CD4-positive, alpha-beta T cell (primary cell): ENCODE data around the gene GSG1L. TPM values are rescaled to one million over a fixed set of nuclear protein-coding genes. Genes with fewer than 3 reads are reported as not detected.

Experiments used
- ATAC-seq: fragments of 200-7000 bp; cut with Tn5 transposase; one replicate; pipeline ENCODE4 v1.10.0; 2022; ENCODE audit warnings: mild to moderate bottlenecking; ENCODE audit not compliant: poor library complexity
- CTCF ChIA-PET: fragments of 350-600 bp; sonication (Branson Sonifier 250); formaldehyde crosslinking; loops from one replicate; lab custom pipeline; 2021; ENCODE audit warnings: antibody characterized with exemption, inconsistent platforms; lab: Charles Lee
- POLR2A ChIA-PET: fragments of 350-600 bp; sonication (Branson Sonifier 250); formaldehyde crosslinking; loops from one replicate; lab custom pipeline; 2021; ENCODE audit warnings: antibody characterized with exemption, inconsistent platforms; lab: Charles Lee
- DNase-seq, 14 experiments: peaks; one replicate each; pipeline ENCODE4 v3.0.0-alpha.2; 2013 to 2020; ENCODE audit warnings: mixed read lengths in 2 of 14
- H3K27ac ChIP-seq, 2 donors: one replicate each; pipeline versions ENCODE4 v1.5.1 to v1.7.0; 2013; ENCODE audit warnings: low read length in 2 of 2, low read depth in 1 of 2, mild to moderate bottlenecking in 1 of 2
- H3K27me3 ChIP-seq, 2 experiments: 1 replicate in 1 of 2; 2 replicates in 1 of 2; pipeline versions ENCODE4 v1.6.1 to v1.7.0; 2013; ENCODE audit warnings: low read length in 2 of 2, control low read depth in 1 of 2, mild to moderate bottlenecking in 1 of 2, moderate library complexity in 1 of 2; ENCODE audit not compliant: insufficient read depth in 2 of 2, control insufficient read depth in 1 of 2
- H3K36me3 ChIP-seq: one replicate; pipeline ENCODE4 v1.6.1; 2013; ENCODE audit warnings: low read length, control low read depth; ENCODE audit not compliant: insufficient read depth
- H3K4me1 ChIP-seq: one replicate; pipeline ENCODE4 v1.6.1; 2013; ENCODE audit warnings: low read length, control low read depth; ENCODE audit not compliant: insufficient read depth
- H3K4me3 ChIP-seq: one replicate; pipeline ENCODE4 v1.5.1; 2013; ENCODE audit warnings: mild to moderate bottlenecking, low read length, moderate library complexity
- H3K9me3 ChIP-seq, 2 experiments: 1 replicate in 1 of 2; 2 replicates in 1 of 2; pipeline versions ENCODE4 v1.6.1 to v1.7.0; 2013; ENCODE audit warnings: low read length in 2 of 2, mild to moderate bottlenecking in 2 of 2, control low read depth in 1 of 2, moderate library complexity in 1 of 2; ENCODE audit not compliant: control insufficient read depth in 1 of 2, insufficient read depth in 1 of 2
- H3K27ac Mint-ChIP-seq: one replicate; pipeline ENCODE4 v1.8.0; 2020; ENCODE audit warnings: mixed read lengths
- H3K27me3 Mint-ChIP-seq: one replicate; pipeline ENCODE4 v1.8.0; 2021; ENCODE audit warnings: mixed read lengths
- H3K36me3 Mint-ChIP-seq: one replicate; pipeline ENCODE4 v1.8.0; 2021; ENCODE audit warnings: low read depth, mixed read lengths
- H3K4me1 Mint-ChIP-seq: one replicate; pipeline ENCODE4 v1.8.0; 2021; ENCODE audit warnings: low read depth, mixed read lengths
- H3K4me3 Mint-ChIP-seq: one replicate; pipeline ENCODE4 v1.8.0; 2020; ENCODE audit warnings: mild to moderate bottlenecking, mixed read lengths
- H3K9me3 Mint-ChIP-seq: one replicate; pipeline ENCODE4 v1.8.0; 2020; ENCODE audit warnings: mixed read lengths
- intact Hi-C, 2 experiments: fragments of 100-400 bp; cut with DNase I in 1 of 2; cut with micrococcal nuclease in 1 of 2; formaldehyde crosslinking; loops; one replicate each; pipeline versions ENCODE4 v1.15.1 to v1.9.0; 2023 to 2025; cut with DNase I, micrococcal nuclease
- total RNA-seq, 174 experiments: library from RNA in 2 of 174; stranded (reverse) in 2 of 174; gene quantifications; one replicate each; pipeline ENCODE4 v1.2.3 and lab custom pipeline; 2021 to 2026
- TF ChIP-seq, protein P1 (sequence below): fragments of 200-600 bp; IDR thresholded peaks from one replicate; pipeline ENCODE4 v1.8.0; 2022; ENCODE audit warnings: antibody characterized with exemption, mild to moderate bottlenecking

Gene GSG1L
- total RNA-seq, 2 experiments from 2014 or later: not detected

GRCh38 chr16:28087140-28087660 lies 23.7 kb upstream of the GSG1L start:
- Histone ChIP-seq H3K27me3 (no peaks in the 10 kb centered on the region), H3K4me1 (no peaks in the 10 kb centered on the region), H3K9me3 (no peaks in the 10 kb centered on the region), H3K4me3 (no peak overlapping the region), H3K36me3 (no peaks in the 10 kb centered on the region), H3K27ac (no peak overlapping the region)
- Mint-ChIP-seq H3K36me3 (no peaks in the 10 kb centered on the region), H3K9me3 (no peaks in the 10 kb centered on the region), H3K27me3 (no peaks in the 10 kb centered on the region), H3K4me3 (no peak overlapping the region), H3K27ac (no peak overlapping the region), H3K4me1 (peaks cover 4% of the 10 kb centered on the region)
- ATAC-seq (no peak), DNase-seq (no peak)
- ChIA-PET POLR2A (no interaction called here), CTCF (no interaction called here)
- TF ChIP-seq, protein P1, sequence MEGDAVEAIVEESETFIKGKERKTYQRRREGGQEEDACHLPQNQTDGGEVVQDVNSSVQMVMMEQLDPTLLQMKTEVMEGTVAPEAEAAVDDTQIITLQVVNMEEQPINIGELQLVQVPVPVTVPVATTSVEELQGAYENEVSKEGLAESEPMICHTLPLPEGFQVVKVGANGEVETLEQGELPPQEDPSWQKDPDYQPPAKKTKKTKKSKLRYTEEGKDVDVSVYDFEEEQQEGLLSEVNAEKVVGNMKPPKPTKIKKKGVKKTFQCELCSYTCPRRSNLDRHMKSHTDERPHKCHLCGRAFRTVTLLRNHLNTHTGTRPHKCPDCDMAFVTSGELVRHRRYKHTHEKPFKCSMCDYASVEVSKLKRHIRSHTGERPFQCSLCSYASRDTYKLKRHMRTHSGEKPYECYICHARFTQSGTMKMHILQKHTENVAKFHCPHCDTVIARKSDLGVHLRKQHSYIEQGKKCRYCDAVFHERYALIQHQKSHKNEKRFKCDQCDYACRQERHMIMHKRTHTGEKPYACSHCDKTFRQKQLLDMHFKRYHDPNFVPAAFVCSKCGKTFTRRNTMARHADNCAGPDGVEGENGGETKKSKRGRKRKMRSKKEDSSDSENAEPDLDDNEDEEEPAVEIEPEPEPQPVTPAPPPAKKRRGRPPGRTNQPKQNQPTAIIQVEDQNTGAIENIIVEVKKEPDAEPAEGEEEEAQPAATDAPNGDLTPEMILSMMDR: no peak
- intact Hi-C loops: no loop called here

DNA sequence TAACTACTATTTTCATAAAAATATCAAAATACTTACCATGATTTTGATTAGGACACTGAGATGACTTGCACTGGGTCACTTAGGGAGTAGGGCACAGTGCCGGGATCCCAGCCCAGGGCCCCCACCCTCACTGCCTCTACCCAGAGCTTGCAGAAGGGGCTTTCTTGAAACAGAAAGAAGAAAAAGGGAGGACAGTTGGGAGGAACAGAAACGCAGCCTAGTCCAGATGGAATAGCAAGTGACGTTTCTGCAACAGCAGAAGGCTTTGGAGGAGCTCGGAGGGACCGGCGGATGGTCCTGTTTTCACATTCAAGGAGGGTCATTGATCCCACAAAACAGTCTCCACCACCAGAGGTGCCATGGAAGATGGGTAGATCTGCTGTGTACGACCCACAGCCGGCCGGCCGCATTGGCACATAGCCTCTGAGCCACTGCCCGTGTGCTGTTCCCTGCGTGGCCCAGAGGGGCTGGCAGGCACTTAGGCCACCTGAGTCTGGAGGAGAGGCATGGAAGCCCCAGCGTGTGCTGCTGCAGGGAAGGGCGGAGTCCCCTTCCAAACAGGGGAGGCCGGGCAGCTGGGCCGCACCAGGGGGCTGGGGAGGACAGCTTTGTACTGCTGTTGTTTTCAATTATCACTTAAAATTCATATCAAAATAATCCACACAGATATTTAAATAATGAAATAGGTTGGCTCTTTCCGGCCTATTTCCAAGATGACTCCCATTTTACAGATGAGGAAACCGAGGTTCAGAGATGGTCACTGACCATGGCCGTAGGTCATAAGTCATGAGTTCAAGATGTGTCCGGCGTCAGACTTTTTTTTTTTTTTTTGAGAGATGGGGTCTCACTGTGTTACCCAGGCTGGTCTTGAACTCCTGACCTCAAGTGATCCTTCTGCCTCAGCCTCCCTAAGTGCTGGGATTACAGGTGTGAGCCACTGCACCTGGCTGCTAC lies 22.9 kb upstream of the GSG1L start:
- TF ChIP-seq, protein P1: no peak
- no peaks in the 10 kb centered on the region for H3K9me3 ChIP-seq
- H3K27ac Mint-ChIP-seq: no peak overlapping the region
- no peaks in the 10 kb centered on the region for H3K27me3 ChIP-seq
- peaks cover 4% of the 10 kb centered on the region for H3K4me1 Mint-ChIP-seq
- ChIA-PET CTCF (no interaction called here), POLR2A (no interaction called here)
- DNase-seq: no peak
- intact Hi-C loops: no loop called here
- H3K27ac ChIP-seq: no peak overlapping the region
- H3K36me3 Mint-ChIP-seq: no peaks in the 10 kb centered on the region
- H3K36me3 ChIP-seq: no peaks in the 10 kb centered on the region
- no peaks in the 10 kb centered on the region for H3K27me3 Mint-ChIP-seq
- ATAC-seq: no peak
- H3K4me3 Mint-ChIP-seq: no peak overlapping the region
- no peak overlapping the region for H3K4me3 ChIP-seq
- no peaks in the 10 kb centered on the region for H3K4me1 ChIP-seq
- H3K9me3 Mint-ChIP-seq: no peaks in the 10 kb centered on the region

GRCh38 chr16:28085389-28086171 lies 22.1 kb upstream of the GSG1L start:
- Mint-ChIP-seq H3K4me1 (peaks cover 4% of the 10 kb centered on the region), H3K27me3 (no peaks in the 10 kb centered on the region), H3K27ac (no peak overlapping the region), H3K36me3 (no peaks in the 10 kb centered on the region), H3K9me3 (no peaks in the 10 kb centered on the region), H3K4me3 (no peak overlapping the region)
- Histone ChIP-seq H3K27me3 (no peaks in the 10 kb centered on the region), H3K4me1 (no peaks in the 10 kb centered on the region), H3K9me3 (no peaks in the 10 kb centered on the region), H3K27ac (no peak overlapping the region), H3K36me3 (no peaks in the 10 kb centered on the region), H3K4me3 (no peak overlapping the region)
- ATAC-seq: no peak
- no peak for DNase-seq
- CTCF ChIA-PET: no interaction called here
- POLR2A ChIA-PET: no interaction called here
- TF ChIP-seq, protein P1: no peak
- intact Hi-C loops: no loop called here
